ENCODE measurements around the gene SLC39A9. TPM values are rescaled to one million over a fixed set of nuclear protein-coding genes. Genes with fewer than 3 reads are reported as not detected.

Gene SLC39A9
- total and polyA plus RNA-seq, 10 of the 15 experiments (the other 5 are each of a cell fraction or from before 2014, with no cell fraction given), result 19.9 to 109 (median 46.9) TPM

GRCh38 chr14:69354383-69355153, 43.9 kb upstream of the SLC39A9 start (continued):
- TF ChIP-seq RB1 (IDR thresholded peaks at IDR 0.05; ENCODE audit: borderline replicate concordance) (no peak), ZNF622 (IDR thresholded peaks at IDR 0.05) (no peak), KAT2A (conservative IDR thresholded peaks at IDR 0.05; ENCODE audit: control insufficient read depth, low read depth, low read length) (no peak), DPF2 (IDR thresholded peaks at IDR 0.05) (peak; percentile 77), ZNF592 (IDR thresholded peaks at IDR 0.05) (peak; percentile 75; the same call in 1 of the 2 replicates), IRF4 (IDR thresholded peaks at IDR 0.05; ENCODE audit: low read depth, low read length) (no peak), JUND (IDR thresholded peaks at IDR 0.05; ENCODE audit: low read depth, low read length) (no peak), KLF5 (IDR thresholded peaks at IDR 0.05; ENCODE audit: partially characterized antibody) (no peak), MYC (IDR thresholded peaks at IDR 0.05; ENCODE audit: insufficient read depth, insufficient read length, insufficient replicate concordance, low read length, severe bottlenecking) (no peak), LARP7 (IDR thresholded peaks at IDR 0.05) (0 out of 2 replicates have a peak, but pooled peaks have one; percentile 17), CREB1 (IDR thresholded peaks at IDR 0.05; ENCODE audit: low read depth) (0 out of 2 replicates have a peak, but pooled peaks have one; percentile 33), SPI1 (IDR thresholded peaks at IDR 0.05; ENCODE audit: borderline replicate concordance, insufficient read depth, low read depth, low read length) (no peak), IKZF1 (conservative IDR thresholded peaks at IDR 0.05) (peak; percentile 80), SIN3A (IDR thresholded peaks at IDR 0.05; ENCODE audit: low read depth, low read length) (no peak), CTCF (IDR thresholded peaks at IDR 0.05 in 2 of 3, conservative IDR thresholded peaks at IDR 0.05 in 1 of 3; ENCODE audit: control insufficient read depth in 2 of 3, extremely low read depth in 1 of 3, insufficient read depth in 1 of 3, low read depth in 3 of 3, low read length in 3 of 3) (no peak), E2F4 (IDR thresholded peaks at IDR 0.05; ENCODE audit: low read depth, low read length) (no peak), SUZ12 (IDR thresholded peaks at IDR 0.05; ENCODE audit: unreplicated experiment) (no peak), IKZF2 (IDR thresholded peaks at IDR 0.05) (peak; percentile 77 to 79), KDM1A (IDR thresholded peaks at IDR 0.05; ENCODE audit: borderline replicate concordance) (no peak), CBX5 (IDR thresholded peaks at IDR 0.05; ENCODE audit: low read depth) (no peak), MYB (IDR thresholded peaks at IDR 0.05; ENCODE audit: borderline replicate concordance, low read depth, low read length) (no peak), RAD51 (IDR thresholded peaks at IDR 0.05) (no peak)
